ENCODE results near the gene LSP1.

LSP1 gene

DNA sequence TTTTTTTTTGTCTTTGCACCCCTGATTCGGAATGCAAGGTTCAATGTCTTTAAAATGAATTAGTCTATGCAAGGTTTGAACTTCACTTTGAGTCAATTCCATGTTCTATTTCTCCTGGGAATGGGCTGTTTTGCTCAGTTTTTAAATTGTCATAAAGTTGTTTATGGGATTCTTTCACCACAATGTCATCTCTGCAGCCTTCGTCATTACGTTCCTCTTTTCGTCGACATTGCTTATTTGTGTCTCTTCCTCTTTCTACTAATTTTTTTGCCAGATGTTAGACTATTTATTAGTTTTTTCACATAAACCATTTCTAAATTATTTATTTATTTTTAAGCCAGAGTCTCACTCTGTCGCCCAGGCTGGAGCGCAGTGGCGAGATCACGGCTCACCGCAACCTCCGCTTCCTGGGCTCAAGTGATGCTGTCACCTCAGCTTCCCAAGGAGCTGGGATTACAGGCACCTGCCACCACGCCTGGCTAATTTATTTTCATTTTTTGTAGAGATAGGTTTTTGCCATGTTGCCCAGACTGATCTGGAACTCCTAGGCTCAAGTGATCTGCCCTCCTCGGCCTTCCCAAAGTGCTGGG lies 59.5 kb downstream of the LSP1 start:
- TF ChIP-seq POLR2A (IDR thresholded peaks at IDR 0.05; ENCODE audit: low read depth, low read length) (no peak), TAF1 (IDR thresholded peaks at IDR 0.05; ENCODE audit: borderline replicate concordance, low read depth, low read length) (no peak), POLR2AphosphoS5 (IDR thresholded peaks at IDR 0.05; ENCODE audit: low read depth, low read length) (no peak)
- FAIRE-seq (no peak), DNase-seq (ENCODE audit: insufficient read length) (no peak)

DNA sequence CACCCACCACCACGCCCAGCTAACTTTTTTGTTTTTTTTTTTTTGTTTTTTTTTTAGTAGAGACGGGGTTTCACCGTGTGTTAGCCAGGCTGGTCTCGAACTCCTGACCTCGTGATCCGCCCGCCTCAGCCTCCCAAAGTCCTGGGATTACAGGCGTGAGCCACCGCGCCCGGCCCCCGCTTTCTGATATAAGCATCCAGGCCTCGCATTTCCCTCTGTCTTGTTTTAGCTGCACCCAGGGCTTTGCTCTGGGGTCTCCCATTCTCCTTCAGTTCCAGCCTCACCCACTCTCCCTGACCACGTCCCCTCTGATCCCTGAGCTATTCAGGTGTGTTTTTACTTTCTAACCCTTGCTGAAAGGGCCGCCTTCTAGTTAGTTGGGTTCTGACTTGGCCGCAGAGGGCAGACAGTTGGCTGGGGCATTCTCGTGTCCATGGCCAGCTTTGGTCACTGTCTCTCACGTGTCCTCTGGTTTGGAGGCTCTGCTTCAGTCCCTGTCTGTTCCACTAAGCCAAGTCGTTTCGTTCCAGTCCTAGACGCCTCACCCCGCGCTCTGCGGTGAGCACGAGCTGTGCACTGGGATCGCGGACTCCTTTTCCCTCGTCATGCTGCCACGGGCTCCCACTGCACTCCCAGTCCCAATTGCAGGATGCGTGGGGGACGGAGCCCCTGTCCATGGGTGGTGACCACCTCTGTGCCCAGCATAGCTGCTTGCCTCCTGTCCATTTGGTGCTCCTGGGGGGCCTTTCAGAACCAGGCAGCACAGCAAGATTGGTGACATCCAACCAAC lies 60.6 kb downstream of the LSP1 start:
- FAIRE-seq (no peak), DNase-seq (ENCODE audit: insufficient read length) (no peak)
- TF ChIP-seq POLR2AphosphoS5 (IDR thresholded peaks at IDR 0.05; ENCODE audit: low read depth, low read length) (no peak), POLR2A (IDR thresholded peaks at IDR 0.05; ENCODE audit: low read depth, low read length) (no peak), TAF1 (IDR thresholded peaks at IDR 0.05; ENCODE audit: borderline replicate concordance, low read depth, low read length) (no peak)

DNA sequence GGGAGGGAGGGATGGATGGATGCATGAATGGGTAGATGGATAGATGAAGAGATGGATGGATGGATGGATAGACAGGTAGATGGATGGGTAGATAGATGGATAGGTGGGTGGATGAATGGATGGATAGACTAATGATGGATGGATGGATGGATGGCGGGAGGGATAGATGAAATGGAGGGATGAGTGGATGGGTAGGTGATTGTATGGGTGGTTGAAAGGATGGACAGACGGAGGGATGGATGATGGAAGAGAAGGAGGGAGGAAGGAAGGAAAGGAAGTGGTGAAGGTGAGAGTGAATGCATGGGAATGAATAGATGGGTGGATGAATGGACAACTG lies 62.9 kb downstream of the LSP1 start:
- FAIRE-seq (no peak), DNase-seq (ENCODE audit: insufficient read length) (no peak)
- TF ChIP-seq POLR2AphosphoS5 (IDR thresholded peaks at IDR 0.05; ENCODE audit: low read depth, low read length) (0 out of 2 replicates have a peak, but pooled peaks have one; percentile 79), TAF1 (IDR thresholded peaks at IDR 0.05; ENCODE audit: borderline replicate concordance, low read depth, low read length) (no peak)

DNA sequence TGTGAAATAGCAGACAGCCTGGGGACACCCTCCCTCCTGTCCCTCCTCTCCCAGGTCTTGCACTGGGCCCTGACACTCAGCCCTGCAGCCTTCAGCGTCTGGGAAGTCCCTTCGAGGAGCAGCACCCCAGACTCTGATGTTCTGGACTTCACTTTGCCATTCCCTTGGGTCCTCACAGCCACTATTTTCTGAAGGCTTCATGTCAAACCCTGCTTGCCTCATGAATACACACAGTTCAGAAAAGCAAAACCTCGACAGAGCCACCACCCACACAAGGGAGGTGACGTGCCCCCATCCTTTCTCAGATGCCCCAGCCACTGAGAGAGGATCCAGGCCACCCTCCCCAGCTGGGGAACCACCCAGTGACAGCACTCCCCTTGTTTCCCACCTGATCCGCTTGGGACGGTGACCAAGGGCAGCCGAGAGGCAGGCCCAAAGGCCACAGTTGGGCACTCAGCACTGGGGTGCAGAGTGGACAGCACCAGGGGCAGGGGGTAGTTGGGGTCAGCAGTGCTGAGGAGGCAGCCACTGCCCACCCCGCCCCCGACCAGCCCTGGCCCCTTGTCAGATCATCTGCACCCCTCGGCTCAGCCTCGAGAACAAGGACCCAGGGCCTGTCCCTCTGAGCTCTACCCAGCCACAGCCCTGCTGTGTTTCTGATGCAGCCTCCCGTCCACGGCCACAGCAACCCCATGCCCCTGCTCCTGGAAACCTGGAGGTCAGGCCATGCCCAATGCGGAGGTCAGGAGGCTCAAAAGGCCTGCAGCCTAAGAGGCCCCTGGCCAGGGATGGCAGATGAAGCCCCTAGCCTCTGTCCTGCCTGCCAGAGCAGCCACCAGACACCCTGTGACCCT lies 63.5 kb downstream of the LSP1 start:
- FAIRE-seq = peak; percentile 90
- no peak for TF ChIP-seq TAF1 (IDR thresholded peaks at IDR 0.05; ENCODE audit: borderline replicate concordance, low read depth, low read length)
- TF ChIP-seq POLR2AphosphoS5 (IDR thresholded peaks at IDR 0.05; ENCODE audit: low read depth, low read length) = peak; percentile 26
- TF ChIP-seq POLR2A (IDR thresholded peaks at IDR 0.05; ENCODE audit: low read depth, low read length) = peak; percentile 50

DNA sequence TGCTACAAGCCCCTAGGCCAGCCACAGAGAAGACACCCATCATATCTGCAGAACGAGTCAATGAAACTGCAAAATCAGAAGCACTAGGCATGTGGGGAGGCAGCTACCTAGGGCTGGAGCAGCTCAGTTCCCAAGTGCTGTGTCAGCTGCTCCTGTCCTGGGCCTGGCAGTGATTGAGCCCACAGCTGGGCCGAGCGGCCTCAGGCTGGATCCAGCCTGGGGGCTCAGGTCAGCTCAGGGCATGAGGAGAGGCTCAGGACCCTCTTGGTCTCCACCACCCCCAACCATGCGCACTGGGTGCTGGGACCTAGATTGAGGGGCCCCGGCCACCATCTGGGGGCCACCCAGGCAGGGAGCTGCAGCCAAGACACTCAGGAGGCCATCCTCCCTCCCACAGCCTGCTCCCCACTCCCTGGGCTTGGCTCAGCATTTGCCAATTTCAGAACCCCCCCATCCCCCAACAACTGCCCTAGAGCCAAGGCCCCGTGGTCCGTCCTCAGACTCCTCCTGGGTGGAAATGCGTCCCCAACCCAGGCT lies 64.2 kb downstream of the LSP1 start:
- no peak for TF ChIP-seq TAF1 (IDR thresholded peaks at IDR 0.05; ENCODE audit: borderline replicate concordance, low read depth, low read length)
- TF ChIP-seq POLR2AphosphoS5 (IDR thresholded peaks at IDR 0.05; ENCODE audit: low read depth, low read length) = peak; percentile 59; the same call in 1 of the 2 replicates
- FAIRE-seq (no peak), DNase-seq (ENCODE audit: insufficient read length) (peak; percentile 46)

More for the DNA sequence above, 63.5 kb downstream of the LSP1 start:
- peak; percentile 57 for DNase-seq (ENCODE audit: insufficient read length)

DNA sequence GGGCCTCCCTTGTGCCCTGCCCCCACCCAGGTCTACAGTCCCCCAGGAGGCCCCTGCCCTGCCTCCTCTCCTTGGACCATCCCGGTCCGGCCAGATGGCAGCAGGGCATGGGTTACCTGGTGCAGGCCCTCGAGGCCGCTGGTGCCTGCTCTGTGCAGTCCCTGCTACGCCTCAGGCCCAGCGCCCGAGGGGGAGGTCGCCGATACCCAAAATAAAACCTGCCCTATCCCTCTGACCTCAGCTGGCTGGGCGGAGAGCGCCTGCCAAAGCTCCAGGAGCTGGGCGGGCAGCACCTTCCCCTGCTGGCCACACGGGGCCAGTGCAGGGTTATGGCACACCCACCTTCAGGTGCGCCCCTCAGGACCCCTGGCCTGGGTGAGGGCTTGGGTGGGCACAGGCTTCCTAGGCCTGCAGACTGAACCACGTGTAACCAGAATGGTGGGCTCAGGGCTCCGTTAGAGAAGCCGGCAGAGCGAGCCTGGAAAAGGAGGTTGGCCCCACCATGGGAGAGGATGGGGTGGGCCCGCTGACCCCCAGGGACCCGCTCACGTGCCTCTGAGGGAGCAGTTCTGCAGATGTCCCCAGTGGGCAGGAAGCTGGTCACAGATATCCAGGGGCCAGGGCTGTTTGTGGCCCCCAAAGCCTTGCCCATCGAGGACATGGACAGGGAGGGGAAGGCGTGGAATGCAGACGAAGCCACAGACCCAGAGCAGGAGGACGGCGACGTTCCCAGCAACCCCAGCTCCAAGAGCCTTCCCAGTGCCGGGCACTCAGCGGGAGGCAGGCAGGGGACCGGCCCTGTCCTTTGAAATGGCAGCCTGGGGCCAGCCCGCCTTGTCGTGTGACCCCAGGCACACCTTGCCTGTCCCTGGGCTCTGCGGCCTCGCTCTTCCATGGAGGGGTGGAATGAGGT lies 64.9 kb downstream of the LSP1 start:
- no peak for FAIRE-seq
- no peak for TF ChIP-seq POLR2A (IDR thresholded peaks at IDR 0.05; ENCODE audit: low read depth, low read length)
- no peak for TF ChIP-seq POLR2AphosphoS5 (IDR thresholded peaks at IDR 0.05; ENCODE audit: low read depth, low read length)
- no peak for TF ChIP-seq TAF1 (IDR thresholded peaks at IDR 0.05; ENCODE audit: borderline replicate concordance, low read depth, low read length)
- DNase-seq (ENCODE audit: insufficient read length) = peak; percentile 60

DNA sequence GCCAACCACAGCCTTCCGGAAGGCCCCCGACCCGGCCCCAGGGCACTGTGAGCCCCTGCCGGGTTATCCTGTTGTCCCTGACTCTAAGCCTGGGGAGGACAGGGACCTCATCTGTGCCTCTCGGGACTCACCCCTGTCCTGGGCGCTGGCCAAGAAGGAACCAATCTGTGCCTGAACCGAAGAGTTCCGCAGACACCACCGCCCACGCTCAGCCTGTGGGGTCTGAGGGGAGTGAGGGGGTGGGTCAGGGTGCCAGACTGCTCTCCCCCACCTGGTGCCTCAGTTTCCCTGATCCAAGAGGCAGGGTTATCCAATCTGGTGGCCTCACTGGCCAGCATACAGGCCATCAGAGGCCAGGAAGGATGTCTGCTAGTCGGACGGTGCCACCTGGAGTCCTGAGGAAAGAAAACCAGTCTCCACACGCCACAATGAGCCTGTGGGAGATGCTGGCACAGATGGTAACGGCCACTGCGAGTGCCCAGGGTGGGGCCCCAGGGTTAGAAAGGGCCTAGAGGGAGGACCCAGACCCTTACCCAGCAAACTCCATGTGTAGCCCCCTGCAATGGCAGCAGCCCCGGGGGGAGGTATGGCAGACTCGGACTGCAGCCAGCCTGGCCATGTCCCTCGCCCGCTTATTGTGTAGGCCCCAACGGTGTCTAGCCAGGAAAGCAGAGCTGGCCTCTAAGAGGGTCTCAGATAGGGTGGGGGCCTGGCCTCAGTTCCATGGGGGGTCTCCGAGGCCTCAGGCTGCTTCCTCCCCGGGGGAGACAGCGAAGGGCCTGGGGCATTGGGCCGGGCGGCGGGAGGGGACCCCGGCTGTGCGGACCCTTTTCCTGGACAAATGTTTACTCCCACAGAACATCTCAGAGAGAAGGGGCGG lies 65.8 kb downstream of the LSP1 start:
- DNase-seq (ENCODE audit: insufficient read length) = peak; percentile 31
- FAIRE-seq = no peak
- no peak for TF ChIP-seq POLR2A (IDR thresholded peaks at IDR 0.05; ENCODE audit: low read depth, low read length)
- no peak for TF ChIP-seq POLR2AphosphoS5 (IDR thresholded peaks at IDR 0.05; ENCODE audit: low read depth, low read length)
- no peak for TF ChIP-seq TAF1 (IDR thresholded peaks at IDR 0.05; ENCODE audit: borderline replicate concordance, low read depth, low read length)

DNA sequence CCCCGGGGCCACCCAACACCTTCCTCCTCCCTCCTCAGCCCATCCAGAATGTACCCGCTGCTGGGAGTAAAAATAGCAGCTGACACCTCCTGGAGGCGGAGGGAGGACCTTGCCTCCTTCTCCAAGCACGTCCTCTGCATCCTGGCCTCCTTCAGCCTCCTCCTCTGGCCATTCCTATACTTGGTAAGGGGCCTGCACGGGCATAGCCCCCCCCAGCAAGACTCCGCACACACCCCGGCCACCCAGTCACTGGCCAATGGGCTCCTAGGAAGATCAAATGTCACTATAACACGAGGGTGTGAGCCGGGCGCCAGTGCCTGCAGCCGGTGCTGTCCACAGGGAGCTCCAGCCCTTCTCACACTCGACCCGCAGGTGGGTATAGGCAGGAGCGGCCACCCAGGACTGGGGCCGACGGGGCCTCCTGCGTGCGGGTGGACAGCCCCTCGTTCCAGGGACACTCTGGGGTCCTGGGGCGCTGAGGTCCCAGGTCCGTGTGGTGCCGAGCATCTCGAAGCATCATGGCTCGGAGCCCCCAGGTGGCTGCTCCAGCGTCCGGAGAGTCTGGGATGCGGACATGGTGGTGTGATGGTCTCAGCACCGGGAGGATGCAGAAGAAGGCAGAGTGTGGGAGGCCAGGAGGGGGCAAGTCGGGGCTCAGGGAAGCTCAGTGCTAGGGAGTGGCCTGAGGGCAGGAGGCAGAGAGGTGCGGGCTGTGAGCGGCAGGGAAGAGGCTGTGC lies 66.7 kb downstream of the LSP1 start, which contains the start of gene TNNT3:
TSS of gene TNNT3 (plus strand) at position 313 of the 737 bp plus-strand sequence. CDS start 3,172 bp downstream, outside the sequence.
- DNase-seq (ENCODE audit: insufficient read length) (peak; percentile 35), FAIRE-seq (no peak)
- no peak for TF ChIP-seq POLR2AphosphoS5 (IDR thresholded peaks at IDR 0.05; ENCODE audit: low read depth, low read length)
- no peak for TF ChIP-seq TAF1 (IDR thresholded peaks at IDR 0.05; ENCODE audit: borderline replicate concordance, low read depth, low read length)
- no peak for TF ChIP-seq POLR2A (IDR thresholded peaks at IDR 0.05; ENCODE audit: low read depth, low read length)
